Activated T-helper 9 cell treated with anti-CD3 and anti-CD28 coated beads, Interleukin-2, amount 50 U/mL, for 16 hours (primary cell): ENCODE measurements around the gene SELENOF.
A peak's percentile ranks its signal among the peaks of the same experiment; 100 is the strongest.

Source experiments
- DNase-seq: peaks from one replicate; pipeline ENCODE4 v3.0.0-alpha.2; 2020; ENCODE audit warnings: low read depth

SELENOF gene

DNA sequence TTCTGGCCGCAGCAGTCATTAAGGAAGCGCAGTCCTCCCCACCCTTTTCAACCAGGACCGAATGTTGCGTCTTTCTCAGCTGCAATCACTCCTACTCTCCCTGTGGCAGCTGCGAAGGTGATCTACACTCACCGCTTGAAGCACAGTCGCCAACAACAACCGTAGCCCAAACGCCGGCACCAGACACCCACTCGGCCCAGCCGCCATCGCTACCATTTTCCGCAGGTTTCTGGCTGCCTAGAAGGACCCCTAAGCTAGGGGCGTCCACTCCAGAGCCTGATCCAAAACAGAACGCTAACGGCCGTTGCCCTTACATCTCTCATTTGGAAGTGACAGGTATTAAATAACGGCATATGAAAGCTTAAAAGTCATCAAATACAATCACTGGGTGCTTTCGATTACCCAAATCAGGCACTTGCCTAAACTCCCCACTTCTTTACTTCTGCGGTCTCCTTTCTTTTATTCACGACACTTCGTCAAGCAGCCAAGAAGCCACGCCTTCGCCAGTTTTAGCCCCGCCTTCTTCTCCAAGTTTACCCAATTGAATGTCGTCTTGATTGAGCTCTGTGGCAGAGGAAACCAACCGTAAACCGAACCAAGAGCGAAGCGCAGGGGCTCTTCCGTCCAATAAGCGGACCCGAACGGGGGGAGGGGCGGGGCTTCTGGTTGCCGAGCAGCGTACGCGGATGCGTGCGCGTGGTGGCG lies at the start of gene SELENOF:
TSS of gene SELENOF (minus strand) at position 231 of the 705 bp plus-strand sequence. CDS start at position 216, 15 bp downstream.
- DNase-seq, result peak; percentile 98

DNA sequence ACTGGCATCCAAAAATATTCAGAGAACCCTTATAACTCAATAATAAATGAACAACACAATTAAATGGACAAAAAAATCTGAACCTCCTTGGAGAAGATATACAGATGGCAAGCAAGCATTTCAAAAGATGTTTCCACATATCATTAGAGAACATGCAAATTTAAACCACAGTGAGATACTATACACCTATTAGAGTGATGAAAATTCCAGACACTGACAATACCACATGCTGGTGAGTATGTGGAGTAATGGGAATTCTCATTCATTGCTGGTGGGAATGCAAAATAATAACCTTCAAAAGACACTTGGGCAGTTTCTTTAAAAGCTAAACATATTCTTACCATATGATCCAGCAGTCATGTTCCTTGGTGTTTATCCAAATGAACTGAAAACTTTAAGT lies 46.6 kb upstream of the SELENOF start:
- DNase-seq, result no peak

- DNase-seq, result no peak
Measured at GRCh38 chr1:86957221-86957620, 43.3 kb upstream of the SELENOF start.

GRCh38 chr1:86956221-86956620 lies 42.3 kb upstream of the SELENOF start:
- DNase-seq, result no peak

DNA sequence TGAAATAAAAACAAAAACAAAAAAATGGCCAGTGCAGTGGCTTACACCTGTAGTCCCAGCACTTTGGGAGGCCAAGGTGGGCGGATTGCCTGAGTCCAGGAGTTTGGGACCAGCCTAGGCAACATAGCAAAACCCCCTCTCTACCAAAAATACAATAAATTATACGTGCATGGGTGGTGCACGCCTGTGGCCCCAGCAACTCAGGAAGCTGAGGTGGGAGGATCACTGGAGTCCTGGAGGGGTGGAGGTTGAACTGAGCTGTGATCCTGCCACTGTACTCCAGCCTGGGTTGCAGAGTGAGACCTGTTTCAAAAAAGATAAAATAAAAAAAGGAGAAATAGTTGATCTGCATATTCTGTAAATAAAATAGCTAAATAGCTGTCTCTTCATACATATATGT lies 41.8 kb upstream of the SELENOF start:
- no peak for DNase-seq

GRCh38 chr1:86953167-86953566 lies 39.2 kb upstream of the SELENOF start:
- DNase-seq, result no peak

DNA sequence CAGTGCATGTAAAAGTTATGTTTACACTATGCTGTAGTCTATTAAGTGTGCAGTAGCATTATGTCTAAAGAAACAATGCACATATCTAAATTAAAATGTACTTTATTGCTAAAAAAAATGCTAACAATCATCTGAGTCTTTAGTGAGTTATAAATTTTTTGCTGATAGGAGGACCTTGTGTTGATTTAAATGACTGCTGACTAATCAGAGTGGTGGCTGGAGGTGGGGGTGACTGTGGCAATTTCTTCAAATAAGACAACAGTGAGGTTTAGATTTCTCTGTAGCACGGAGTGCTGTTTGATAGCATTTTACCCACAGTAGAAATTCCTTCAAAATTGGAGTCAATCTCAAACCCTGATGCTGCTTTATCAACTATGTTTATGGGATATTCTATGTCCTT lies 37.5 kb upstream of the SELENOF start:
- no peak for DNase-seq

- DNase-seq, result no peak
Measured at GRCh38 chr1:86950712-86951419, 36.9 kb upstream of the SELENOF start.

DNA sequence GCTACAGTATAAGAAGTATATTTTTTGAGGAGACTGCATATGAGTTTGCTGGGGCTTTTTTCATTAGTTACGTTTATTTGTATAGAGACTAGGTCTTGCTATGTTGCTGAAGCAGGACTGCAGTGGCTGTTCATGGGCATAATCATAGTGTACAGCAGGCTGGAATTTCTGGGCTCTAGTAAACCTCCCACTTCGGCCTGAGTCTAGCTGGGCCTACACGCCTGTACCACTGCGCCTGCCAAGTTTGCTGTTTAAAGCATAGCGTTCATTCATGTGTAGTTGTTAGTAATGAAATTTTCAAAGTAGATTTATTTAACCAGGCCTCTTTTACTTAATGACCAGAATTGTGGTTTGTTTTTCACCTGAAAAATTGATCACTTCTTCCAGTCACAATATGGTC lies 34.3 kb upstream of the SELENOF start:
- no peak for DNase-seq

- DNase-seq, result no peak
Measured at GRCh38 chr1:86942743-86943142, 28.8 kb upstream of the SELENOF start.

GRCh38 chr1:86942042-86942441 lies 28.1 kb upstream of the SELENOF start:
- DNase-seq, result no peak

GRCh38 chr1:86940599-86940998 lies 26.7 kb upstream of the SELENOF start:
- no peak for DNase-seq

- DNase-seq, result no peak
Measured at GRCh38 chr1:86939406-86939805, 25.5 kb upstream of the SELENOF start.

GRCh38 chr1:86938855-86939254 lies 24.9 kb upstream of the SELENOF start:
- no peak for DNase-seq

DNA sequence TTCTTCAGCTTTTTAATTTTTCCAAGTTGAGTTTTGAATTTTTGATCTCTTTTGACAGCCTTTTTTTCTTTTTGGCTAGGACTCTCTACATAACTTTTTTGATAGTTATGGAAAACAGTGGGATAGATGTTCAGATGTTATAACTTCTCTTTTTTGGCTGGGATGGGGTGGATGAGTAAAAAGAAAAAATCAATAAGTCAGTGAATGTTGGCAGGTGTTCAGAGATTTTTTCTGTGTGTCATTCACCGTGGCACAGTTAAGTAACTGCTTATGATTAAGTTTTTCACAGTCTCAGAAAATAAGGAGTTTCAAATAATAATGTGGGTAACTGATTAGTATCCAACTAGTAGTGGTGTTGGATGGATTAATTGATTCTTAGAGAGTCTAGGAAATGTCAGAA lies 24.5 kb upstream of the SELENOF start:
- no peak for DNase-seq

DNA sequence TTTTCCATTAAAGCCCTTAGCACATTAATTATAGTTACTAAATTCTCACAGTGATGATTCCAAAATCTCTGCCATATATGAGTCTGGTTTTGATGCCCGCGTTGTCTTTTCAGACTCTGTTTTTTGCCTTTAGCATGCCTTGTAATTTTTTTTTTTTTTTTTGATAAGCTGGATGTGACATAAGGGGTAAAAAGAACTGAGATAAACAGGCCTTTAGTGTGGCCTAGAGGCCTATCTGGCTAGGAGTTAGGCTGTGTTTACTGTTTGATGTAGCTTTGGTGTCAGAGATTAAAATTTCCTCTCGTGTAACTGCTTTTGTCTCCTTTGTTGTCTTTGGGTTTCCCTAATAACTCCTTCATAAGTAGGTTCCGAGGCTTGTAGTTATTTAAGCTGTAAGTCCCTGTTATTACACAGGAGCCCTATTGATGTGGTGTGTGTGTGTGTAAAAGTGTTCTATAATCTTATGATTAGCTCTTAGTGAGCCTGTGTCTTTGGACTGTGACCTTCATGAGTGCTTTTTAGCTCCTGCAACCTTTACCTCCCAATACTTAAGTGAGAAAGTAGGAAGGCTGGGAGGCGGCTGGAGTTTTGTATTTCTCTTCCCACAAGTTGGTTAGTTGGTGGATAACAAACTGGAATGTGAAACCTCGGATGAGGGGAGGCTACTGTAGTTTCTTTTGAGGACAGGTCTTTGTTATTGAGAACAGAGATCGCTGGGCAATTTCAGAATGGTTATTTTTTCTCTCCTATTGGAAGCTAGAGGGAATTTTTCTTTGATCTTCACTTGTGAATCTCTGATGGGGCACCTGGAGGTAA lies 19.8 kb upstream of the SELENOF start:
- no peak for DNase-seq

- DNase-seq, result no peak
Measured at GRCh38 chr1:86933051-86933450, 19.1 kb upstream of the SELENOF start.

DNA sequence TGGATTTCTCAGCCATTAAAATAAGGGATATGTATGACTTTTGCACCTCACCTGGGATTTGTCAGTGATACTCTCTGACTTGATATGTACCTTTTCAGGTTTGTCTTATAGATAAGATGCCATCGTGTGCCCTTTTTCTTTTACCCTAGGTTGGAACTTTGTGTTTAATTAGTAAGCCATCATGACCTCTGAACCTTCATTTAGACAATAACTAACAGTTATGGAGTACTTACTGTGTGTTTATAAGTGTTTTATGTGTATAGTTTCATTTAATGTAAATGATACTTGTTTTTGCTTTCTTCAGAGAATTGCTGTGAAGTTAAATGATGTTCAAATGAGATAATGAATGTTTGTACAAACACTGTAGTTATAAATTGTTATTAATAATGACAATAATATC lies 14.9 kb upstream of the SELENOF start:
- no peak for DNase-seq

- DNase-seq, result no peak
Measured at GRCh38 chr1:86926883-86927282, 13.0 kb upstream of the SELENOF start.

GRCh38 chr1:86925742-86926141 lies 11.8 kb upstream of the SELENOF start:
- no peak for DNase-seq

- DNase-seq, result no peak
Measured at GRCh38 chr1:86924324-86924960, 10.5 kb upstream of the SELENOF start.

DNA sequence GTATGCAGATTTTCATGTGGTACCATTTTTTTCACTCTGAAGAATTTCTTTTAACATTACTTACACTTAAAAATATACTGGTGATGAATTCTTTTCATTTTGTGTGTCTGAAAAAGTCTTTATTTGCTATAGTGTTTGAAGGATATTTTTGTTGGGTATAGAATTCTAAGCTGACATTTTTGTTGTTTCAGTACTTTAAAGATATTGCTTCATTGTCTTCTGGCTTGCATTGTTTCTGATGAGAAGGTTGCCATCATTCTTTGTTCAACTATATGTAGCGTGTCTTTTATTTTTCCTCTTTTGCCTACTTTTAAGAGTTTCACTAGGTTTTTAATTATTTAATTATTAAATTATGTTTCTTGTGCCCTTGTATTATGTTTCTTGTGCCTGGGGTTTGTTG lies 8.5 kb upstream of the SELENOF start:
- DNase-seq, result no peak
